GM04503 (cell line): ENCODE results near the gene SMIM1.

ENCODE experiments used
- DNase-seq: peaks from one replicate; pipeline ENCODE4 v3.0.0-alpha.2; 2012; ENCODE audit warnings: low read depth

The SMIM1 gene

GRCh38 chr1:3822421-3822820, 49.9 kb downstream of the SMIM1 start:
- DNase-seq = no peak

DNA sequence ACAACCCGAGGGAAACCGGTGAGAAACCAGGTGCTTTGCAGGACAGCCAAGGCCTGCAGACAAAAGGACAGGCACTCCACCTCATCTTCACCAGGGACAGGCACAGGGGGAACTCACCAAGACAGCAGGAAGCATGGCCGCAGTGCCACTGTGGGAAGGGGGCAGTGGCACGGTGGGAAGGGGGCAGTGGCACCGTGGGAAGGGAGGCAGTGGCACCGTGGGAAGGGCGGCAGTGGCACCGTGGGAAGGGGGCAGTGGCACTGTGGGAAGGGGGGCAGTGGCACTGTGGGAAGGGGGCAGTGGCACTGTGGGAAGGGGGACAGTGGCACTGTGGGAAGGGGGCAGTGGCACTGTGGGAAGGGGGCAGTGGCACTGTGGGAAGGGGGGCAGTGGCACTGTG, 52.1 kb downstream of the SMIM1 start:
- DNase-seq = no peak

DNA sequence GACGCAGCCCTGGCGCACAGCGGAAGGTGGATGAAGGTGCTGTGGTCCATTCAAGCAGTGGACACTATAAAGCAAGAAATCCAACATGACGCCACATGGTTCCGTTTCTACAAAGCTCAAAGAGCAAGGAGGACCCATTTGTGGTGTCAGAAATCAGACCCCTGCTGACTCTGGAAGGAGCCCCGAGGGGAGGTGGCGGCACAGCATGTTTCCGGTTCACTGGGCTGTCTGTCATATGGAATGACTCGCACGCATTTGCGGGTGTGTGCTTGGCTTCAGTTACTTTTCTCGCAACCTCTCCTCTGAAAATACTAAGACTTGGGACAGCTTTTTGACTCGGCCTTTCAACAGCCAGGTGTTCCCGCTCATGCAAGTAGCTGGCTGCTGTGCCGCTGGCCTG, 52.8 kb downstream of the SMIM1 start:
- no peak for DNase-seq
